Panc1 (cell line): ENCODE results near the gene FHL1.

Source experiments
- CTCF ChIP-seq: fragments of 450-650 bp; IDR thresholded peaks from 2 replicates; pipeline ENCODE4 v1.5.1; 2017; ENCODE audit warnings: mild to moderate bottlenecking
- POLR2AphosphoS5 ChIP-seq: IDR thresholded peaks from 2 replicates; pipeline ENCODE4 v1.6.1; 2012; ENCODE audit warnings: mild to moderate bottlenecking, low read depth, low read length, moderate library complexity

- TF ChIP-seq POLR2AphosphoS5: no peak
- TF ChIP-seq CTCF: no peak
These were observed 38.2 kb downstream of the FHL1 start for GRCh38 chrX:136185401-136186022.
